Ovary (tissue), 9 donors: Measurements from ENCODE around the gene GARIN5A. TPM values are rescaled to one million over a fixed set of nuclear protein-coding genes. Genes with fewer than 3 reads are reported as not detected.

Source experiments
- DNase-seq, 5 donors: peaks; one replicate each; pipeline ENCODE4 v3.0.0-alpha.2; 2019 to 2020
- H3K27ac ChIP-seq, 2 donors: fragments of 200-600 bp; one replicate each; pipeline versions ENCODE4 v1.5.1 to v1.8.0; 2019 to 2022
- H3K27me3 ChIP-seq: fragments of 200-600 bp; one replicate; pipeline ENCODE4 v1.8.0; 2022
- H3K36me3 ChIP-seq: fragments of 200-600 bp; sonication (generic); one replicate; pipeline ENCODE4 v1.5.1; 2019
- H3K4me1 ChIP-seq: one replicate; pipeline ENCODE4 v1.8.1; 2013; ENCODE audit warnings: mild to moderate bottlenecking, moderate library complexity; ENCODE audit not compliant: insufficient read depth
- H3K4me3 ChIP-seq: fragments of 200-600 bp; sonication (generic); one replicate; pipeline ENCODE4 v1.5.1; 2017
- H3K9me3 ChIP-seq, 2 donors: fragments of 200-600 bp in 1 of 2; sonication (generic) in 1 of 2; one replicate each; pipeline versions ENCODE4 v1.5.1 to v1.8.1; 2013 to 2019; ENCODE audit warnings: mild to moderate bottlenecking in 1 of 2, moderate library complexity in 1 of 2
- EP300 ChIP-seq: sonication (generic); formaldehyde crosslinking; IDR thresholded peaks from one replicate; pipeline ENCODE4 v1.6.1; 2017; ENCODE audit warnings: antibody characterized with exemption
- POLR2A ChIP-seq: fragments of 450-650 bp; IDR thresholded peaks from one replicate; pipeline ENCODE4 v1.6.1; 2017; ENCODE audit warnings: antibody characterized with exemption, mild to moderate bottlenecking, moderate library complexity
- WGBS, 3 donors: extraction: QIAGEN DNeasy Blood & Tissue Kit in 1 of 3; methylation state at CpG; one replicate each; pipeline versions ENCODE4 v1.1.5 to v1.1.7; 2013 to 2017; 5-methylcytosine and 5-hydroxymethylcytosine counted together
- intact Hi-C, 4 donors: fragments of 100-400 bp; cut with DNase I; formaldehyde crosslinking; loops; one replicate each; pipeline versions ENCODE4 v1.11.0 to v1.15.1; 2022 to 2023
- polyA plus RNA-seq, 2 donors: library from polyadenylated mRNA; stranded (reverse); fragments of 200-250 nt in 1 of 2; fragments of 350-450 nt in 1 of 2; fragmentation: Illumina TruSeq in 1 of 2; extraction: RNeasy Lipid Tissue Mini Kit (QIAGEN cat#74804) in 1 of 2; gene quantifications; one replicate each; pipeline ENCODE4 v1.2.3, GENCODE V29; 2013 to 2014
- total RNA-seq, 7 donors: library from RNA; depleted of rRNA in 2 of 7; stranded (reverse); fragments of >200 nt in 2 of 7; fragmentation: NEBNext Ultra II Directional in 3 of 7; extraction: Animal tissue kit (Norgen Biotek cat#: 25700) in 3 of 7; gene quantifications; one replicate each; pipeline versions ENCODE4 v1.1.0 to v1.2.4, GENCODE V29; 2016 to 2023
- TF ChIP-seq, protein P1 (sequence below), 3 donors: fragments of 450-650 bp in 2 of 3; fragments of 200-600 bp in 1 of 3; IDR thresholded peaks; one replicate each; pipeline versions ENCODE4 v1.5.1 to v1.8.0; 2016 to 2022; ENCODE audit warnings: antibody characterized with exemption in 3 of 3, mild to moderate bottlenecking in 1 of 3
- donor health status: DM: no; HTN: no; CAD: no; lungs with moderate emphysema.
- donor health status: DM: no; HTN: no; CAD: no.
- donor health status: Bipolar disorder and iron deficiency.
- donor health status: DM: yes; HTN: yes; CAD: no.
- donor health status: DM: no; HTN: no; CAD: no.
- donor health status: DM: yes; HTN: yes; CAD: no.

Gene GARIN5A
- total and polyA plus RNA-seq, 9 donors = 0.47 to 10.3 (median 3.3) TPM

- TF ChIP-seq POLR2A (no peak), EP300 (no peak)
- TF ChIP-seq, protein P1, sequence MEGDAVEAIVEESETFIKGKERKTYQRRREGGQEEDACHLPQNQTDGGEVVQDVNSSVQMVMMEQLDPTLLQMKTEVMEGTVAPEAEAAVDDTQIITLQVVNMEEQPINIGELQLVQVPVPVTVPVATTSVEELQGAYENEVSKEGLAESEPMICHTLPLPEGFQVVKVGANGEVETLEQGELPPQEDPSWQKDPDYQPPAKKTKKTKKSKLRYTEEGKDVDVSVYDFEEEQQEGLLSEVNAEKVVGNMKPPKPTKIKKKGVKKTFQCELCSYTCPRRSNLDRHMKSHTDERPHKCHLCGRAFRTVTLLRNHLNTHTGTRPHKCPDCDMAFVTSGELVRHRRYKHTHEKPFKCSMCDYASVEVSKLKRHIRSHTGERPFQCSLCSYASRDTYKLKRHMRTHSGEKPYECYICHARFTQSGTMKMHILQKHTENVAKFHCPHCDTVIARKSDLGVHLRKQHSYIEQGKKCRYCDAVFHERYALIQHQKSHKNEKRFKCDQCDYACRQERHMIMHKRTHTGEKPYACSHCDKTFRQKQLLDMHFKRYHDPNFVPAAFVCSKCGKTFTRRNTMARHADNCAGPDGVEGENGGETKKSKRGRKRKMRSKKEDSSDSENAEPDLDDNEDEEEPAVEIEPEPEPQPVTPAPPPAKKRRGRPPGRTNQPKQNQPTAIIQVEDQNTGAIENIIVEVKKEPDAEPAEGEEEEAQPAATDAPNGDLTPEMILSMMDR (IDR thresholded peaks at IDR 0.05) = no peak
- H3K36me3 ChIP-seq = no peaks in the 10 kb centered on the region
- H3K4me1 ChIP-seq = no peaks in the 10 kb centered on the region
- H3K4me3 ChIP-seq = no peak overlapping the region
- WGBS, 3 donors = 35 to 60% (median 39%) methylated on average over 1 of the region's 1 CpG
- H3K27me3 ChIP-seq = no peaks in the 10 kb centered on the region
- no peaks in the 10 kb centered on the region for H3K9me3 ChIP-seq
- intact Hi-C loops = loop anchor here in 2 of 4 donors (10.0 kb wide), 1 partner anchor 95 kb away; the partner anchor contains the start of gene NAPSA (in 2 of the 2)
- H3K27ac ChIP-seq = no peak overlapping the region
- no peak for DNase-seq
These were observed 17.0 kb downstream of the GARIN5A start for GRCh38 chr19:50459638-50460037.

DNA sequence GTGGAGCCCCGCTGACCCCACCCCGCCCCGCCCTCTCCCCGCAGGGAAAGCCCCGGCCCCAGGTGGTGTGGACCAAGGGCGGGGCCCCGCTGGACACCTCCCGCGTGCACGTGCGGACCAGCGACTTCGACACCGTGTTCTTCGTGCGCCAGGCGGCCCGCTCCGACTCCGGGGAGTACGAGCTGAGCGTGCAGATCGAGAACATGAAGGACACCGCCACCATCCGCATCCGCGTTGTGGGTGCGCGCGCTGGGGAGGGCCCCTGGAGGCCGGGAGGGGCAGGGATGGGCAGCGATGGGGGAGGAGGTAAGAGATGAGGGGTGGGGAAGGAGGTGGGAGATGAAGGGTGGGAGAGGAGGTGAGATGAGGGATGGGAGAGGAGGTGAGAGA is 17.6 kb downstream of the GARIN5A start:
- no peaks in the 10 kb centered on the region for H3K36me3 ChIP-seq
- TF ChIP-seq, protein P1 (IDR thresholded peaks at IDR 0.05) = no peak
- no peak for TF ChIP-seq POLR2A
- no peak for TF ChIP-seq EP300
- H3K4me1 ChIP-seq = no peaks in the 10 kb centered on the region
- no peak overlapping the region for H3K27ac ChIP-seq
- no peaks in the 10 kb centered on the region for H3K27me3 ChIP-seq
- no peaks in the 10 kb centered on the region for H3K9me3 ChIP-seq
- no peak for DNase-seq
- H3K4me3 ChIP-seq = no peak overlapping the region
- WGBS, 3 donors = 56 to 82% (median 70%) methylated on average over 30 to 32 of the region's 32 CpGs
- intact Hi-C loops = loop anchor here in 1 of 4 donors (10.0 kb wide), 1 partner anchor 94 kb away; the partner anchor contains the start of gene NAPSA

DNA sequence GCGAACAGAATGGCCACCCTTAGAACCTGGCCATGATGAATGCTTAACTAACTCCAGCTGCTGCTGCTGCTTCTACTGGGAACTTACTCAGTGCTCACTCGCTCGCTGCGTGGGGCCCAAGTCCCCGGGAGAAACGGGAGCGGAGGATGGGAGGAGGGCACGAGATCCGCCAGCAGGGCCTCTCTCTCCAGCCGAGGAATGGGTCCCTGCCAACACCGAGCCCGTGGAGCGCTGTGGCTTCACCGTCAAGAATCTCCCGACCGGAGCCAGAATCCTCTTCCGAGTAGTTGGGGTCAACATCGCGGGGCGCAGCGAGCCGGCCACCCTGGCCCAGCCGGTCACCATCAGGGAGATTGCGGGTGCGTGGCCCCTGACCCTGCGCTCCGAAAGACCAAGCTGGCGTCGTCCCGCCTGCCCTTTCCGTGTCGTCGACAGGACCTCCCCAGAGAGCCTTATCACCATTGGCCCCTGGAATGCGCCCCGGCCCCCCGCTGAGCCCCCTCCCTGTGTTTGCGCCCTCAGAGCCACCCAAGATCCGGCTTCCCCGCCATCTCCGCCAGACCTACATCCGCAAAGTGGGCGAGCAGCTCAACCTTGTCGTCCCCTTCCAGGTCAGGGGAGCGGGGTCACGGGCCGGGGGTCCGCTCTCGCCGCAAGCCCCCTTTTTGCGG is 18.1 kb downstream of the GARIN5A start:
- H3K9me3 ChIP-seq = no peaks in the 10 kb centered on the region
- no peak overlapping the region for H3K27ac ChIP-seq
- TF ChIP-seq EP300 (no peak), POLR2A (no peak)
- TF ChIP-seq, protein P1 (IDR thresholded peaks at IDR 0.05) = no peak
- 31 to 51% (median 41%) methylated on average over 46 to 50 of the region's 50 CpGs for WGBS, 3 donors
- intact Hi-C loops = loop anchor here in 1 of 4 donors (10.0 kb wide), 1 partner anchor 94 kb away; the partner anchor contains the start of gene NAPSA
- no peaks in the 10 kb centered on the region for H3K36me3 ChIP-seq
- DNase-seq = no peak
- no peaks in the 10 kb centered on the region for H3K4me1 ChIP-seq
- no peak overlapping the region for H3K4me3 ChIP-seq
- no peaks in the 10 kb centered on the region for H3K27me3 ChIP-seq

DNA sequence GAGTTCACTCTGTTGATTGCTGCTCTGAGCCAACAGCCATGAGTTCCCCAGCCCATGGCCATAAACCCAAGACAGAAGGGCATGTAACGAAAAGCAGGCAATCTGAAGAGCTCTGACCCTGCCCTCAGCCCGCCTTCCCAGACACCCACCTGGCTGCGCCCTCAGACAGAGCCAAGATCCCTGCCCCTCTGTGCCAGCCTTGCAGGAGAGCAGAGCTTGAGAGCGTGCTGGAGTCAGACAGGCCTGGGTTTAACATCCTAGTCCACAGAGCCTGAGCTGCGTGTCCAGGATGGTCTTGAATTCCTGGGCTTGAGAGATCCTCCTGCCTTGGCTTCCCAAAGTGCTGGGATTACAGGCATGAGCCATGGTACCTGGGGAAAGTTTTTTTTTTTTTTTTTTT is 19.3 kb downstream of the GARIN5A start:
- WGBS, 3 donors = 85 to 89% (median 88%) methylated on average over 5 of the region's 5 CpGs
- DNase-seq = no peak
- Histone ChIP-seq H3K36me3 (no peaks in the 10 kb centered on the region), H3K4me3 (no peak overlapping the region), H3K9me3 (no peaks in the 10 kb centered on the region), H3K27me3 (no peaks in the 10 kb centered on the region), H3K27ac (no peak overlapping the region), H3K4me1 (no peaks in the 10 kb centered on the region)
- no peak for TF ChIP-seq EP300
- intact Hi-C loops = loop anchor here in 1 of 4 donors (10.0 kb wide), 1 partner anchor 92 kb away; the partner anchor contains the start of gene NAPSA

- intact Hi-C loops = loop anchor here in 1 of 4 donors (10.0 kb wide), 1 partner anchor 91 kb away; the partner anchor contains the start of gene NAPSA
These were observed 20.7 kb downstream of the GARIN5A start for GRCh38 chr19:50455992-50456391.

More at GRCh38 chr19:50455992-50456391, 20.7 kb downstream of the GARIN5A start:
- Histone ChIP-seq H3K9me3 (no peaks in the 10 kb centered on the region), H3K36me3 (no peaks in the 10 kb centered on the region), H3K27me3 (no peaks in the 10 kb centered on the region), H3K4me1 (no peaks in the 10 kb centered on the region), H3K27ac (no peak overlapping the region), H3K4me3 (no peak overlapping the region)
- no peak for TF ChIP-seq POLR2A
- 74 to 86% (median 84%) methylated on average over 2 of the region's 2 CpGs for WGBS, 3 donors
- no peak for DNase-seq
